ENCODE measurements around the gene FILIP1L.
A peak's percentile ranks its signal among the peaks of the same experiment; 100 is the strongest.
"Not testable (repeated sequence)": the region's sequence is repeated elsewhere in the genome, so short reads cannot be mapped to it uniquely, and the experiment has no call there.

Gene FILIP1L

GRCh38 chr3:100073049-100073713 is 41.1 kb downstream of the FILIP1L start:
- no peak for DNase-seq

- DNase-seq = no peak
These were observed 41.8 kb downstream of the FILIP1L start for GRCh38 chr3:100072326-100073048.

- DNase-seq = no peak
These were observed 44.8 kb downstream of the FILIP1L start for GRCh38 chr3:100069472-100069871.

- DNase-seq = peak; percentile 26
These were observed 45.5 kb downstream of the FILIP1L start for GRCh38 chr3:100068826-100069225.

- no peak for DNase-seq
These were observed 46.7 kb downstream of the FILIP1L start for GRCh38 chr3:100067589-100067988.

- DNase-seq = no peak
These were observed 50.3 kb downstream of the FILIP1L start for GRCh38 chr3:100063929-100064461.

GRCh38 chr3:100062665-100063064 is 51.6 kb downstream of the FILIP1L start:
- no peak for DNase-seq

GRCh38 chr3:100060685-100061484 is 53.4 kb downstream of the FILIP1L start:
- DNase-seq = no peak

- DNase-seq = no peak
These were observed 54.8 kb downstream of the FILIP1L start for GRCh38 chr3:100059472-100059871.

- no peak for DNase-seq
These were observed 56.4 kb downstream of the FILIP1L start for GRCh38 chr3:100057716-100058575.

- no peak for DNase-seq
These were observed 60.2 kb downstream of the FILIP1L start for GRCh38 chr3:100053951-100054620.

GRCh38 chr3:100051513-100051912 is 62.8 kb downstream of the FILIP1L start:
- DNase-seq = not testable (repeated sequence)

GRCh38 chr3:100048248-100048647 is 66.1 kb downstream of the FILIP1L start:
- no peak for DNase-seq

- no peak for DNase-seq
These were observed 66.7 kb downstream of the FILIP1L start for GRCh38 chr3:100047455-100048141.

GRCh38 chr3:100046986-100047385 is 67.3 kb downstream of the FILIP1L start:
- no peak for DNase-seq

- peak; percentile 25 for DNase-seq
These were observed 68.6 kb downstream of the FILIP1L start for GRCh38 chr3:100045696-100046095.

GRCh38 chr3:100044369-100044768 is 69.9 kb downstream of the FILIP1L start:
- DNase-seq = peak; percentile 41

GRCh38 chr3:100043271-100043670 is 71.0 kb downstream of the FILIP1L start:
- DNase-seq = no peak

- no peak for DNase-seq
These were observed 71.9 kb downstream of the FILIP1L start for GRCh38 chr3:100042166-100042981.

- DNase-seq = no peak
These were observed 73.0 kb downstream of the FILIP1L start for GRCh38 chr3:100041328-100041749.

Data from midbrain (tissue), 1 donor.